GM06990 (cell line): ENCODE measurements around the gene ZNF239.
"Not testable (repeated sequence)": the region's sequence is repeated elsewhere in the genome, so short reads cannot be mapped to it uniquely, and the experiment has no call there.

Experiments used
- DNase-seq: peaks from one replicate; pipeline ENCODE4 v3.0.0-alpha.2; 2011; ENCODE audit not compliant: insufficient read length; ENCODE audit errors: extremely low read depth
- H3K27me3 ChIP-seq: replicated peaks from 2 replicates; pipeline ENCODE4 v1.6.0; 2011; ENCODE audit warnings: low read length; ENCODE audit not compliant: control insufficient read depth, insufficient read depth
- H3K36me3 ChIP-seq: 2 replicates; pipeline ENCODE4 v1.5.1; 2011; ENCODE audit warnings: low read length; ENCODE audit not compliant: control insufficient read depth, insufficient read depth
- H3K4me3 ChIP-seq: replicated peaks from 2 replicates; pipeline ENCODE4 v1.5.1; 2011; ENCODE audit warnings: low read depth, mild to moderate bottlenecking, control low read depth, low read length
- CTCF ChIP-seq: IDR thresholded peaks from 2 replicates; pipeline ENCODE4 v1.5.1; 2011; ENCODE audit warnings: low read length, control low read depth, mild to moderate bottlenecking, inconsistent platforms; ENCODE audit not compliant: insufficient read depth, poor library complexity, severe bottlenecking

Gene ZNF239

GRCh38 chr10:43598446-43598845 lies 24.0 kb upstream of the ZNF239 start:
- Histone ChIP-seq H3K27me3 (no peaks in the 10 kb centered on the region), H3K36me3 (no peaks in the 10 kb centered on the region)

GRCh38 chr10:43596546-43596945 lies 22.1 kb upstream of the ZNF239 start:
- Histone ChIP-seq H3K27me3 (no peaks in the 10 kb centered on the region), H3K36me3 (no peaks in the 10 kb centered on the region), H3K4me3 (no peak overlapping the region)
- no peak for DNase-seq
- TF ChIP-seq CTCF = no peak

More at GRCh38 chr10:43598446-43598845, 24.0 kb upstream of the ZNF239 start:
- no peak overlapping the region for H3K4me3 ChIP-seq
- no peak for TF ChIP-seq CTCF
- DNase-seq = no peak

GRCh38 chr10:43595739-43596298 lies 21.4 kb upstream of the ZNF239 start:
- Histone ChIP-seq H3K4me3 (peak overlapping the region; percentile 1), H3K27me3 (no peaks in the 10 kb centered on the region), H3K36me3 (no peaks in the 10 kb centered on the region)
- no peak for TF ChIP-seq CTCF
- DNase-seq = no peak

- Histone ChIP-seq H3K4me3 (peak overlapping the region; percentile 26), H3K27me3 (no peaks in the 10 kb centered on the region), H3K36me3 (no peaks in the 10 kb centered on the region)
- no peak for TF ChIP-seq CTCF
- DNase-seq = peak; percentile 63
Measured at GRCh38 chr10:43594944-43595589, 20.7 kb upstream of the ZNF239 start.

- no peak for DNase-seq
- H3K27me3 ChIP-seq = no peaks in the 10 kb centered on the region
- H3K36me3 ChIP-seq = no peaks in the 10 kb centered on the region
- TF ChIP-seq CTCF = no peak
- H3K4me3 ChIP-seq = no peak overlapping the region
Measured at GRCh38 chr10:43591303-43591904, 17.0 kb upstream of the ZNF239 start.

- H3K4me3 ChIP-seq, H3K27me3 ChIP-seq, H3K36me3 ChIP-seq, DNase-seq: not testable (repeated sequence)
Measured at GRCh38 chr10:43586730-43587115, 12.3 kb upstream of the ZNF239 start.
